IMR-90 (cell line): ENCODE results near the gene ZFYVE28. TPM values are rescaled to one million over a fixed set of nuclear protein-coding genes. Genes with fewer than 3 reads are reported as not detected.

Source experiments
- ATAC-seq: fragments of 200-7000 bp; cut with Tn5 transposase; 2 replicates; pipeline ENCODE4 v1.9.1; 2020; ENCODE audit warnings: low read depth, mild to moderate bottlenecking, moderate library complexity
- BruUV-seq: library from RNA; stranded (reverse); fragments of 400-500 nt; replicated peaks from 2 replicates; lab custom pipeline; 2021; lab: Mats Ljungman, UMichigan
- CTCF ChIA-PET: fragments of 300-600 bp; formaldehyde crosslinking; extraction: SDS; loops from one replicate; lab custom pipeline; 2021; ENCODE audit warnings: antibody characterized with exemption; lab: Yijun Ruan, JAX
- POLR2A ChIA-PET: fragments of 300-600 bp; sonication (Branson Sonifier 250); formaldehyde crosslinking; loops from one replicate; lab custom pipeline; 2022; ENCODE audit warnings: antibody characterized with exemption; ENCODE audit not compliant: unreplicated experiment; lab: Charles Lee
- DNase-seq: peaks from one replicate; pipeline ENCODE4 v3.0.0; 2013
- H2AFZ ChIP-seq: replicated peaks from 2 replicates; pipeline ENCODE3; 2013; ENCODE audit warnings: low read length, mild to moderate bottlenecking; ENCODE audit not compliant: poor library complexity
- H2AK5ac ChIP-seq: 2 replicates; pipeline ENCODE4 v1.6.1; 2013; ENCODE audit warnings: low read depth, low read length, inconsistent platforms
- H2AK9ac ChIP-seq: replicated peaks from 2 replicates; pipeline ENCODE3; 2013; ENCODE audit warnings: mild to moderate bottlenecking, low read depth, low read length, moderate library complexity; ENCODE audit not compliant: poor library complexity
- H2BK120ac ChIP-seq: 2 replicates; pipeline ENCODE4 v1.6.1; 2013; ENCODE audit warnings: low read depth, low read length, inconsistent platforms
- H2BK15ac ChIP-seq: 3 replicates; pipeline ENCODE4 v1.6.1; 2013; ENCODE audit warnings: low read depth, low read length, inconsistent platforms
- H2BK20ac ChIP-seq: 2 replicates; pipeline ENCODE4 v1.6.1; 2013; ENCODE audit warnings: low read depth, mild to moderate bottlenecking, inconsistent platforms, low read length, moderate library complexity
- H2BK5ac ChIP-seq: 2 replicates; pipeline ENCODE4 v1.6.1; 2013; ENCODE audit warnings: mild to moderate bottlenecking, low read depth, low read length, inconsistent platforms; ENCODE audit not compliant: poor library complexity, severe bottlenecking
- H3K14ac ChIP-seq: replicated peaks from 2 replicates; pipeline ENCODE4 v1.6.1; 2013; ENCODE audit warnings: low read depth, low read length, inconsistent platforms
- H3K18ac ChIP-seq: 2 replicates; pipeline ENCODE4 v1.6.1; 2013; ENCODE audit warnings: low read depth, low read length, control low read depth
- H3K23ac ChIP-seq: 2 replicates; pipeline ENCODE4 v1.6.1; 2013; ENCODE audit warnings: low read depth, low read length, inconsistent platforms
- H3K27ac ChIP-seq: 2 replicates; pipeline ENCODE4 v1.5.1; 2013; ENCODE audit warnings: mild to moderate bottlenecking, control low read depth, low read length; ENCODE audit not compliant: insufficient read depth
- H3K27me3 ChIP-seq: 2 replicates; pipeline ENCODE4 v1.6.1; 2013; ENCODE audit warnings: low read length; ENCODE audit not compliant: control insufficient read depth, insufficient read depth
- H3K36me3 ChIP-seq: 2 replicates; pipeline ENCODE4 v1.6.1; 2013; ENCODE audit warnings: low read length, mixed read lengths; ENCODE audit not compliant: control insufficient read depth, insufficient read depth
- H3K4ac ChIP-seq: 2 replicates; pipeline ENCODE4 v1.6.1; 2013; ENCODE audit warnings: low read depth, low read length, inconsistent platforms
- H3K4me1 ChIP-seq: 2 replicates; pipeline ENCODE4 v1.6.1; 2013; ENCODE audit warnings: low read length, mixed read lengths; ENCODE audit not compliant: control insufficient read depth, insufficient read depth
- H3K4me2 ChIP-seq: 2 replicates; pipeline ENCODE4 v1.6.1; 2013; ENCODE audit warnings: low read depth, mild to moderate bottlenecking, control low read depth, low read length, moderate library complexity
- H3K4me3 ChIP-seq: 2 replicates; pipeline ENCODE4 v1.5.1; 2013; ENCODE audit warnings: low read depth, mild to moderate bottlenecking, control low read depth, low read length, moderate library complexity; ENCODE audit not compliant: insufficient read depth
- H3K56ac ChIP-seq: 2 replicates; pipeline ENCODE4 v1.6.1; 2013; ENCODE audit warnings: low read length, inconsistent platforms; ENCODE audit not compliant: insufficient read depth; ENCODE audit errors: extremely low read depth
- H3K79me1 ChIP-seq, 2 experiments: 2 replicates each; pipeline ENCODE4 v1.6.1; 2013; ENCODE audit warnings: low read length in 2 of 2, inconsistent platforms in 1 of 2, low read depth in 1 of 2
- H3K9ac ChIP-seq: 2 replicates; pipeline ENCODE4 v1.6.1; 2013; ENCODE audit warnings: low read depth, low read length, control low read depth
- H3K9me1 ChIP-seq: 2 replicates; pipeline ENCODE4 v1.6.1; 2013; ENCODE audit warnings: low read length, inconsistent platforms; ENCODE audit not compliant: insufficient read depth
- H3K9me3 ChIP-seq: 2 replicates; pipeline ENCODE4 v1.6.1; 2013; ENCODE audit warnings: low read length; ENCODE audit not compliant: control insufficient read depth, insufficient read depth
- H4K20me1 ChIP-seq: 2 replicates; pipeline ENCODE4 v1.6.1; 2013; ENCODE audit warnings: low read length, inconsistent platforms; ENCODE audit not compliant: insufficient read depth
- H4K5ac ChIP-seq: 2 replicates; pipeline ENCODE4 v1.6.1; 2013; ENCODE audit warnings: mild to moderate bottlenecking, low read depth, low read length, control low read depth
- H4K8ac ChIP-seq, 2 experiments: 2 replicates each; pipeline ENCODE4 v1.6.1; 2013; ENCODE audit warnings: low read depth in 2 of 2, low read length in 2 of 2, control low read depth in 1 of 2, inconsistent platforms in 1 of 2
- H4K91ac ChIP-seq: 2 replicates; pipeline ENCODE4 v1.6.1; 2013; ENCODE audit warnings: low read depth, low read length, inconsistent platforms; ENCODE audit not compliant: insufficient read depth
- BHLHE40 ChIP-seq: fragments of 150-350 bp; IDR thresholded peaks from 2 replicates; pipeline ENCODE4 v1.6.1; 2016; ENCODE audit warnings: mild to moderate bottlenecking, low read depth, low read length
- CEBPB ChIP-seq: IDR thresholded peaks from 2 replicates; pipeline ENCODE4 v1.6.1; 2012; ENCODE audit warnings: low read depth, low read length, improper control_type of control experiment
- CTCF ChIP-seq: conservative IDR thresholded peaks from 2 replicates; pipeline ENCODE4 v1.5.1; 2012; ENCODE audit warnings: mild to moderate bottlenecking, low read depth, low read length, improper control_type of control experiment
- FOS ChIP-seq: fragments of 150-350 bp; IDR thresholded peaks from 2 replicates; pipeline ENCODE4 v1.6.1; 2016; ENCODE audit warnings: low read depth, low read length
- NFE2L2 ChIP-seq: fragments of 150-350 bp; IDR thresholded peaks from 2 replicates; pipeline ENCODE4 v1.6.1; 2016; ENCODE audit warnings: low read depth, mild to moderate bottlenecking, low read length
- POLR2A ChIP-seq: IDR thresholded peaks from 2 replicates; pipeline ENCODE4 v1.6.1; 2012; ENCODE audit warnings: mild to moderate bottlenecking, low read depth, low read length
- RAD21 ChIP-seq: IDR thresholded peaks from 2 replicates; pipeline ENCODE4 v1.6.1; 2012; ENCODE audit warnings: low read length, improper control_type of control experiment
- RCOR1 ChIP-seq: IDR thresholded peaks from 2 replicates; pipeline ENCODE4 v1.6.1; 2012; ENCODE audit warnings: mild to moderate bottlenecking, low read length, improper control_type of control experiment; ENCODE audit not compliant: insufficient replicate concordance
- SMC3 ChIP-seq: fragments of 150-350 bp; IDR thresholded peaks from 2 replicates; pipeline ENCODE4 v1.6.1; 2016; ENCODE audit warnings: low read depth, mild to moderate bottlenecking, antibody characterized with exemption, low read length, moderate library complexity
- USF2 ChIP-seq: fragments of 150-350 bp; IDR thresholded peaks from 2 replicates; pipeline ENCODE4 v1.6.1; 2017; ENCODE audit warnings: mild to moderate bottlenecking, antibody characterized with exemption, low read length, low read depth
- WGBS, 2 experiments: methylation state at CpG; one replicate each; pipeline versions ENCODE4 v1.1.5 to v1.1.7; 2013; ENCODE audit warnings: missing lambda C conversion rate in 2 of 2; ENCODE audit not compliant: insufficient read length in 1 of 2; ENCODE audit errors: extremely low coverage in 2 of 2; 5-methylcytosine and 5-hydroxymethylcytosine counted together
- dilution Hi-C: fragments of 300-500 bp; cut with HindIII; formaldehyde crosslinking; loops from one replicate; pipeline ENCODE4 v1.14.3; 2018; ENCODE audit warnings: low sequenced_read_pairs; ENCODE audit not compliant: unreplicated experiment
- in situ Hi-C: fragments of 300-500 bp; cut with MboI; formaldehyde crosslinking; loops from 3 replicates; pipeline ENCODE4 v1.14.3; 2019; ENCODE audit warnings: low sequenced_read_pairs, inconsistent platforms, mixed read lengths
- intact Hi-C: fragments of 100-400 bp; cut with micrococcal nuclease; formaldehyde crosslinking; loops from 2 replicates; pipeline ENCODE4 v1.10.0; 2022
- polyA plus RNA-seq, 3 experiments: library from polyadenylated mRNA; depleted of rRNA; stranded (reverse); fragments of >200 nt; gene quantifications; 2 replicates each; pipeline ENCODE4 v1.2.3, GENCODE V29; 2012; ENCODE audit warnings: low replicate concordance in 1 of 3
- total RNA-seq: library from RNA; depleted of rRNA; stranded (reverse); fragments of >200 nt; gene quantifications from 2 replicates; pipeline ENCODE4 v1.2.3, GENCODE V29; 2012
- TF ChIP-seq, protein P1 (sequence below): fragments of 150-350 bp; IDR thresholded peaks from 2 replicates; pipeline ENCODE4 v1.6.1; 2016; ENCODE audit warnings: low read depth, mild to moderate bottlenecking, low read length, moderate library complexity, borderline replicate concordance

The ZFYVE28 gene
- total and polyA plus RNA-seq, 2 of the 4 experiments (the other 2 are of a cell fraction) = 0.36 to 1.2 TPM

GRCh38 chr4:2400841-2401609 is 17.4 kb downstream of the ZFYVE28 start (continued):
- no peak for TF ChIP-seq USF2

GRCh38 chr4:2399631-2400190 is 18.7 kb downstream of the ZFYVE28 start:
- H3K14ac ChIP-seq = no peak overlapping the region
- no peak overlapping the region for H4K8ac ChIP-seq
- H3K27me3 ChIP-seq = peaks cover 13% of the 10 kb centered on the region
- POLR2A ChIA-PET = no interaction called here
- no peak overlapping the region for H3K9ac ChIP-seq
- H2BK20ac ChIP-seq = no peak overlapping the region
- H3K27ac ChIP-seq = no peak overlapping the region
- BruUV-seq = no TSS peak
- no peak overlapping the region for H4K5ac ChIP-seq
- dilution Hi-C loops (no loop called here), in situ Hi-C loops (no loop called here), intact Hi-C loops (no loop called here)
- no peak overlapping the region for H2AK5ac ChIP-seq
- H2BK120ac ChIP-seq = no peak overlapping the region
- CTCF ChIA-PET = no interaction called here
- H3K4me3 ChIP-seq = no peak overlapping the region
- H3K4ac ChIP-seq = no peak overlapping the region
- 74% methylated on average over 18 of the region's 28 CpGs; no CpG with 5 or more reads in 1 of the 2 experiments for WGBS, 2 experiments
- DNase-seq (no peak), ATAC-seq (no peak)
- H3K79me1 ChIP-seq = no peaks in the 10 kb centered on the region
- H2AK9ac ChIP-seq = no peak overlapping the region
- H3K4me2 ChIP-seq = no peak overlapping the region
- no peaks in the 10 kb centered on the region for H3K36me3 ChIP-seq
- no peaks in the 10 kb centered on the region for H3K9me1 ChIP-seq
- H3K9me3 ChIP-seq = no peaks in the 10 kb centered on the region
- H3K56ac ChIP-seq = no peak overlapping the region
- no peak overlapping the region for H2BK5ac ChIP-seq
- no peak overlapping the region for H4K91ac ChIP-seq
- no peaks in the 10 kb centered on the region; the same call in 1 of the 2 replicates for H4K20me1 ChIP-seq
- no peak overlapping the region for H3K23ac ChIP-seq
- H3K4me1 ChIP-seq = peaks cover 4% of the 10 kb centered on the region; the same call in 1 of the 2 replicates
- H2AFZ ChIP-seq = no peak overlapping the region
- no peak overlapping the region for H3K18ac ChIP-seq
- H2BK15ac ChIP-seq = no peak overlapping the region
- TF ChIP-seq POLR2A (no peak), NFE2L2 (no peak), CEBPB (no peak), CTCF (no peak), FOS (no peak), RCOR1 (no peak), RAD21 (no peak), BHLHE40 (no peak), SMC3 (no peak)
- TF ChIP-seq, protein P1, sequence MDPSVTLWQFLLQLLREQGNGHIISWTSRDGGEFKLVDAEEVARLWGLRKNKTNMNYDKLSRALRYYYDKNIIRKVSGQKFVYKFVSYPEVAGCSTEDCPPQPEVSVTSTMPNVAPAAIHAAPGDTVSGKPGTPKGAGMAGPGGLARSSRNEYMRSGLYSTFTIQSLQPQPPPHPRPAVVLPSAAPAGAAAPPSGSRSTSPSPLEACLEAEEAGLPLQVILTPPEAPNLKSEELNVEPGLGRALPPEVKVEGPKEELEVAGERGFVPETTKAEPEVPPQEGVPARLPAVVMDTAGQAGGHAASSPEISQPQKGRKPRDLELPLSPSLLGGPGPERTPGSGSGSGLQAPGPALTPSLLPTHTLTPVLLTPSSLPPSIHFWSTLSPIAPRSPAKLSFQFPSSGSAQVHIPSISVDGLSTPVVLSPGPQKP = no peak
